Activated T-helper 1 cell treated with anti-CD3 and anti-CD28 coated beads, Interleukin-2, amount 50 U/mL, for 16 hours (primary cell): ENCODE measurements around the gene SLC25A20.
"Not testable (repeated sequence)": the region's sequence is repeated elsewhere in the genome, so short reads cannot be mapped to it uniquely, and the experiment has no call there.

Source experiments
- DNase-seq, 2 donors: peaks; one replicate each; pipeline ENCODE4 v3.0.0-alpha.2; 2020; ENCODE audit warnings: low read depth in 1 of 2, low spot score in 1 of 2

The SLC25A20 gene

DNA sequence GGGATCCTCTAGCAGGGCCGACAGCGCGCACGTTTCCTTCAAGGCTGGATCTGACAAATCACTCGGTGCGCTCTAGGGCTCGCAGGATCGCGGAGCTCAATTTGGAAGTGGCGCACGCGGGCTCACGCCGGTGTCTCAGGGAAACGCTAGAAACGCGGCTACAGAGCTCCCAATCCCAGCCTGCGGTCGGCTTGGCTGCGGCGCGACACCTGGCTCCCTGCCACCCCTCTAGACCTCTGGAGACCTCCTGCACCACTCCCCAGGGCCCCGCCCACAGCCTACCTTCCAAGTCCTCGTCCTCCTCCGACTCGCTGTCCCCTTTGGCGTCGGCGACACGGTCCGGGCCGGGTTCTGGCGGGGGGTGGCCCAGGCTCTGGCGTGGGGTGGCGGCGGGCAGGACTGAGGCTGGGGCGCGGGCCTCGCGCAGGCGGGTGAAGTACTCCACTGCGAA is 51.6 kb downstream of the SLC25A20 start:
- peak; percentile 15 to 16 for DNase-seq

DNA sequence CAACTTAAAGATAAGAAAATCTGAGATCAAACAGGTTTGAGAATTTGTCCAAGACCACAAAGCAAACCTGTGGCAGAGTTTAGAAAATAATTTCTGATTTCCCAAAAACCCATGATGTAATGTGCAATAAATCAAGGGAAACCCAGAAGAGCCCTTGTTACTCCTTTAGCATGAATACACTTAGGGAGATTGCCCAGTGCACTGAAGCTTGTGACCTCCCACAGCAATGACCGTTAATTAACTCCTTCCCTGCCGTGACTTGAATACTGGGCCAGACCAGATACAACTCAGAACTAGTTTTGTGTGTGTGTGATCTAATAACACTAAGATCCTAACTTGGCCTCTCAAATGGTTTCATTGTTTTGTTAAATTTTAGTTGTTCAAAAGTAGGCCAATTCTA is 53.5 kb downstream of the SLC25A20 start:
- DNase-seq = no peak

DNA sequence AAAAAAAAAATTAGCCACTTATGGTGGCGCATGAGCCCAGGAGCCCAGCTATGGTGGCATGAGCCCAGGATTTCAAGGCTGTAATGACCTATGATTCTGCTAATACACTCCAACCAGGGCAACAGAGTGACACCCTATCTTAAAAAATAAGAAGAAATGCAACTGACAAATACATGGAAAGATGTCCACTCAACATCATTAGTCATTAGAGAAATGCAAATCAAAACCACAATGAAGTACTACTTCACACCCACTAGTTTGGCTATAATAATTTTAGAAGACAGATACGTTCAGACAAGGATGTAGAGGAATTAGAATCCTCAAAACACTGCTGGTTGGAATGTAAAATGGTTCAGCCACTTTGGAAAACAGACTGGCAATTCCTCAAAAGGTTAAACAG is 61.5 kb downstream of the SLC25A20 start:
- DNase-seq = no peak

GRCh38 chr3:48835650-48836366 is 62.9 kb downstream of the SLC25A20 start:
- DNase-seq = no peak

GRCh38 chr3:48832684-48833083 is 66.0 kb downstream of the SLC25A20 start:
- DNase-seq = no peak

- DNase-seq = no peak
Observed at GRCh38 chr3:48830715-48831114, 68.0 kb downstream of the SLC25A20 start.

DNA sequence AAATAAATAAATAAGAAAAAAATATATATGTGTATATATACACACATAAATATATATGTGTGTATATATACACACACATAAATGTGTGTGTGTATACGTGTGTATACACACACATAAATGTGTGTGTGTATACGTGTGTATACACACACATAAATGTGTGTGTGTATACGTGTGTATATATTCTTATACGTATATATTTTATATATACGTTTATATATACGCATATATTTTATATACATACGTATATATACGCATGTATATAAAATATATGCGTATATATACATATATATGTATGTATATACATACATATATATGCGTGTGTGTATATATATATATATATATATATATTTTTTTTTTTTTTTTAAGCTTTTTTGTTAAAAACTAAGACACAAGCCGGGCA is 69.2 kb downstream of the SLC25A20 start:
- DNase-seq = not testable (repeated sequence)

GRCh38 chr3:48827874-48828273 is 70.8 kb downstream of the SLC25A20 start:
- DNase-seq = not testable (repeated sequence)

DNA sequence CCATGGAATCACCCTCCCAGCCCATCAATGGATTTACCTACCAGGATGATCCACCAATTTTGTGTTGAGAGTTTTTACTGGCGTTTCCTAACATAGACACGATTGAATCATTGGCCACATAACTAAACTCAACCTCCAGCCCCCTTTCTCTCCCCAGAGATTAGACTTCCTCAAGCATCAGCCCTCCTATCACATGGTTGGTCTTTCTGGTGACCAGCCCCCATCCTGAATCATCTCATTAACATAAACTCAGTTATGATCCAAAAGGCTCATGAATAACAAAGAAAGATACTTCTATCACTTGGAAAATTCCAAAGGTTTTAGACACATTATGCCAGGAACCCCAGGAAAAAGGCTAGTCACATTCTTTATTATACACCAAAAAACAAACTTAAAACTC is 72.2 kb downstream of the SLC25A20 start:
- no peak for DNase-seq

DNA sequence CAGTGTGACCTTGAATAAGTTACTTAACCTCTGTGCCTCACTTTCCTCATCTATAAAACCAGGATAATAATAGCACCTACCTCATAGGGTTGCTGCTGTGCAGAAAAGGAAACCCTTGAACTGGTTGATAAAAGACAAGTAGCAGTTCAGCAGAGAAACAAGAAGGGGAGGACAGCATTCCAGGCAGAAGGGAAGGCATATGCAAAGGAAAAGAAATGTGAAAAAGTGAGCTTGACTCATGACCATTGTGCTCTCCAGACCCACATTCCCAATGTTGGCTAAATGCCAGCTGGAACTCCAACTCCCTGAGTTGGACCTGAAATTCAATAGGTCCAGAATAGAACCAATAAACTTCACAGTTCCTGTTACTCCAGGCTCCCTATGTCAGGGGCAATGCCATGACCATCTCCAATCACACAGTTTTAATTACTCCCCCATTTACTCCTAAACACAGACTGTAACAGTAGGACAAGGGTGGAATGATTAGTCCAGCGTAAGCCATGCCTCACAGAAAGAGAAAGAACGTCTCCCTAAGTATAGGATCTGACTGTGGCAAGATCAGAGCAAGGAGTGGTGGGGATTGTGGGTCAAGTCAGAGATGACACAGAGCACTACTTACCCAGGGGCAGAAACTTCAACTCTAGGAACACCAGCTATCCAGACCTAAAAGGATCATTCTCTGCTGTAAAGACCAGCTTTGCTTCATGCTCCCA is 77.9 kb downstream of the SLC25A20 start:
- DNase-seq = no peak

- DNase-seq = no peak
Observed at GRCh38 chr3:48819234-48820221, 79.2 kb downstream of the SLC25A20 start.

- no peak for DNase-seq
Observed at GRCh38 chr3:48811524-48811923, 87.2 kb downstream of the SLC25A20 start.
